ENCODE results near the gene MITF.

The MITF gene

DNA sequence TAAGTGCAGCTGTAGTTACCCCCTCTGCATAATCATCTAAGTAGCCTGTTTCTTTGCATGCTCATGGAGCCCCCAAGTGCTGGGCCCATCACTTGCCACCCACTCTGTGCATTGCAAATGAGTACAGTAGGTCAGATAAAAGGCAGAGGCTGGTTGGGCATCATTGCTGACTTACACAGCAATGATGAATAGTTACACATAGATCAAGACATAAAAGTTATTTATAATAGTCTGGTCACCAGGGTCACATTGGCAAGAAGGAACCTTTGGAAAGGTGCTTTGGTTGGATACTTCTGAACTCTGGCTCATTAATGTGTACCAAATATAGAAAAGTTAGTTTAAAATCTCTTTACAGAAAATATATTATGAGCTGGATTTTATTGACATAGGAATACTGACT, 111.6 kb downstream of the MITF start:
- no peak for TF ChIP-seq SPI1 (IDR thresholded peaks at IDR 0.05; ENCODE audit: low read depth, low read length)
- no peak for TF ChIP-seq POLR2A (IDR thresholded peaks at IDR 0.05; ENCODE audit: low read depth, low read length)
- TF ChIP-seq TAF1 (IDR thresholded peaks at IDR 0.05; ENCODE audit: low read depth, low read length), result no peak
- no peak for TF ChIP-seq POLR2AphosphoS5 (IDR thresholded peaks at IDR 0.05; ENCODE audit: low read depth, low read length)
- TF ChIP-seq PAX5 (IDR thresholded peaks at IDR 0.05; ENCODE audit: insufficient read depth, low read length, severe bottlenecking), result no peak
- no peak for TF ChIP-seq POU2F2 (IDR thresholded peaks at IDR 0.05; ENCODE audit: low read depth, low read length)
- DNase-seq (ENCODE audit: insufficient read length, low spot score), result no peak
- FAIRE-seq, result no peak

DNA sequence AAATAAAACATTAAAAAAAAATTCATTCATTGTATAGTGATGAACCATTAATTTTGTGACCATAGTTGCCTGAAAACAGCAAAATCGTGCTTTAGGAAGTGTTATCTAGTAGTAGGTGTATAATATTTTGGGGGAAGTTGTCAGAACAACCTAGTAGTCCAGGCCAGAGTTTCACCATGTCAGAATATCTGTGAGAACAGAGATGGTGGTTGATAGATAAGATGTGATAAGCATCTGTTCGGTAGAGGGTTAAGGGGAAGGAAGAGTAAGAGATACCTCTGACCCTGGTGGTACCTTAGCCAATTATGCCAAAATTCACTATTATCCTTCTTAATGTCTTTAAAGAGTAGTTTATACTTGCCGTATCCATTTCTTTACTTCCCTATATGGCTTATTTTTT, 113.8 kb downstream of the MITF start:
- DNase-seq (ENCODE audit: insufficient read length, low spot score) (no peak), FAIRE-seq (no peak)
- TF ChIP-seq SPI1 (IDR thresholded peaks at IDR 0.05; ENCODE audit: low read depth, low read length), result no peak
- TF ChIP-seq POU2F2 (IDR thresholded peaks at IDR 0.05; ENCODE audit: low read depth, low read length), result no peak
- TF ChIP-seq POLR2AphosphoS5 (IDR thresholded peaks at IDR 0.05; ENCODE audit: low read depth, low read length), result no peak
- no peak for TF ChIP-seq PAX5 (IDR thresholded peaks at IDR 0.05; ENCODE audit: insufficient read depth, low read length, severe bottlenecking)
- TF ChIP-seq TAF1 (IDR thresholded peaks at IDR 0.05; ENCODE audit: low read depth, low read length), result no peak
- TF ChIP-seq POLR2A (IDR thresholded peaks at IDR 0.05; ENCODE audit: low read depth, low read length), result no peak

DNA sequence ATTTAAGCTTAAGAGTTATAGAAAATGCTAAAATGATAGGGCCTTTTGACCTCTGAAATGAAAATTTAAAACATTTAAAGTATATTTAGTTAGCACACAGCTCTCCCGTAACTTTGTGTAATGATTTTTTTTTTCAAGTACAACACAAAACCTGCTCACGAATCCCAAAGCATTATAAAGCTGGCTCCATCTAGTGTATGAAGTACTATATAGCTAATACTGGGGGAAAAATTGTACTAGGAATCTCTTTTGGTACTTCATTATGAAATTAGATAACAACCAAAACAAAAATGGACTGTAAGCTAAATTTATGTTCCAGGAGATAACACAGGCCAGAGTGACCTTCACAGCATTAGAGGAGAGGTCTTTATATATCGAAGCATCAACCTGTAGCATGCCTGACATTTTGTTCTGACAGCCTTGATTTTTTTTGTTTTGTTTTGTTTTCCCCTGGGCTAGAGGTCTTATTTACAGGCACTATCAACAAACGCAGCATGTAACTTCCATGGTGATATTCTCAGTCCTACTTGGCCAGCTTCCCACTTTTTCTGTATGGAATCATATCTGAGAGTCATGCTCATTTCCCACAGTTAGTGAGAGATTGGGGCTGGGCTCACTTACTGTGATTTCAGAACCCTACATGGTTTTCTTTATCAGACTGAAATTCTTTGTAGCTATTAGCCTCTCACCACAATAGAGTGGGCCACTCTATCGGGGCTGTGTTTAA, 116.3 kb downstream of the MITF start:
- no peak for DNase-seq (ENCODE audit: insufficient read length, low spot score)
- no peak for FAIRE-seq
- TF ChIP-seq POLR2A (IDR thresholded peaks at IDR 0.05; ENCODE audit: low read depth, low read length) (no peak), POU2F2 (IDR thresholded peaks at IDR 0.05; ENCODE audit: low read depth, low read length) (no peak), POLR2AphosphoS5 (IDR thresholded peaks at IDR 0.05; ENCODE audit: low read depth, low read length) (no peak), PAX5 (IDR thresholded peaks at IDR 0.05; ENCODE audit: insufficient read depth, low read length, severe bottlenecking) (no peak), TAF1 (IDR thresholded peaks at IDR 0.05; ENCODE audit: low read depth, low read length) (no peak), SPI1 (IDR thresholded peaks at IDR 0.05; ENCODE audit: low read depth, low read length) (no peak)

DNA sequence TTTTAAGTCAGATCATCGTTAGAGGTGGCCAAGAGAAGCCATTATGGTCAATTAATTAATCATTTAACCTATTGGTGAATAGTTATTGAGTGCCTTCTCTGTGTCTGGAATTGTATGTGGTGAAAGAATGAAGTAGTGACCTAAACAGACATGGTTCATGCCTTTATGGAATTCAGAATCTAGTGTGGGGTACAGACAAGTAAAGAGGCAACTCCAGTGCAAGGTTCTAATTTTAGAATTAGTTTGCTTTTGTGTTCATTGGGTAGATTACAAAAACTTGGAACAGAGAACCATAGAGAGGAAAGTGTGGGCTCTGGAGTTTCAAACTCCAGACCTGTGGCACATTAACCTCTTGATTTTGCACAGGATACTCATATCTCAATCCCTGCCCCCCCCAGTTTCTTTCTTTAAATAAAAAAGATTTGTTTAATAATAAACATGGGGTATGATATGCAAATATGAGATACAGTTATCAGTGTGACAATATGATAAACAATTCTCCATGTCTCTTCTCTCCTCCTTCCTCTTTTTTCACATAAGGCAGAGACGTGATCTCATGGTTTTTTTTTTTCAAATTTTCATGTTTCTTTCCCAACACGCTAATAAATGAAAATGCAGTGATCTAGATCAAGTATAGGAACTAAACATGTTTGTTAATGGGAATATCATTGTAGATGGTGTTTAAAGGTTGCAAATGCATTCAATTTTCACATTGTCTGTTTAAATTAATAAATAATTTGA, 117.9 kb downstream of the MITF start:
- no peak for FAIRE-seq
- TF ChIP-seq PAX5 (IDR thresholded peaks at IDR 0.05; ENCODE audit: insufficient read depth, low read length, severe bottlenecking) (no peak), POU2F2 (IDR thresholded peaks at IDR 0.05; ENCODE audit: low read depth, low read length) (no peak), POLR2AphosphoS5 (IDR thresholded peaks at IDR 0.05; ENCODE audit: low read depth, low read length) (no peak)

DNA sequence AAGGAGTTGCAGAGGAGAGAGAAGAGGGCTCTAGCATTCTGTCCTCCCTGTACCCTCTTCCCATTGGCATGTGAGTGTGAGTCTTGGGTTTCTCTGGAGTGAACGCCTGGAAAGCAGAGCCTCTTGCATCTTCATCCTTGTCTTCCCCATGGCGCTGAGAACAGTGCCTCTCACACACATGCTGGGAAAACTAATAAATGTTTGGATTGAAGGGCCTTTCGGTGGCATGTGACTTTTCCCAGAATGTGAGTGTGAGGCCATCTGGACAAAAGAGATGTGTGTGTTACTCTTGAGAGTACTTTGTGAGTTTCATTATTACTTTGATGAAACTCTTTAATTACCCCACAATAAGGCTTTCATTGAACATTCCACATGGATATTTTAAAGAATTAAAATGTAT, 122.3 kb downstream of the MITF start:
- TF ChIP-seq POLR2A (IDR thresholded peaks at IDR 0.05; ENCODE audit: low read depth, low read length) (no peak), POLR2AphosphoS5 (IDR thresholded peaks at IDR 0.05; ENCODE audit: low read depth, low read length) (no peak), TAF1 (IDR thresholded peaks at IDR 0.05; ENCODE audit: low read depth, low read length) (no peak), SPI1 (IDR thresholded peaks at IDR 0.05; ENCODE audit: low read depth, low read length) (no peak), PAX5 (IDR thresholded peaks at IDR 0.05; ENCODE audit: insufficient read depth, low read length, severe bottlenecking) (no peak), POU2F2 (IDR thresholded peaks at IDR 0.05; ENCODE audit: low read depth, low read length) (no peak)
- DNase-seq (ENCODE audit: insufficient read length, low spot score), result no peak
- no peak for FAIRE-seq

More for the DNA sequence above, 117.9 kb downstream of the MITF start:
- no peak for DNase-seq (ENCODE audit: insufficient read length, low spot score)

DNA sequence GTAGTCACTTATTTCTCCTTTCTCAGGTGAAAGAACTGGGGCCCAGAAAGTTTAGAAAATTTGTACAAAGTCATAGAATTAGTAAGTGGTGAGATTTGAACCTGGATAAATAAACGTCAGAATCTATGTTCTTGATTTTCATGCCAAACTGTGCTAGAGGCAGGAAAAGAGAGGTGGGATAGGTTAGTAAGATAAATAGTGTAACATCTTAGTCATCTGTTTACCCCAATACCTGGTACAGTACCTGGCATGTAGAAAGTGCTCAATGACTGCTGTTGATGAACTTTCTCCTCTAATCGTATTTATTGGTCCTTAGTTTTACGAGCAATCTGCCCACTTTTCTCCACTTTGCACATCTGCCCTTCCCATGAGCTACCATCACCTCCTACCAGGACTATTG, 124.9 kb downstream of the MITF start:
- TF ChIP-seq POU2F2 (IDR thresholded peaks at IDR 0.05; ENCODE audit: low read depth, low read length), result no peak
- TF ChIP-seq PAX5 (IDR thresholded peaks at IDR 0.05; ENCODE audit: insufficient read depth, low read length, severe bottlenecking), result no peak
- TF ChIP-seq POLR2AphosphoS5 (IDR thresholded peaks at IDR 0.05; ENCODE audit: low read depth, low read length), result no peak
- no peak for TF ChIP-seq TAF1 (IDR thresholded peaks at IDR 0.05; ENCODE audit: low read depth, low read length)
- no peak for TF ChIP-seq POLR2A (IDR thresholded peaks at IDR 0.05; ENCODE audit: low read depth, low read length)
- TF ChIP-seq SPI1 (IDR thresholded peaks at IDR 0.05; ENCODE audit: low read depth, low read length), result no peak
- FAIRE-seq, result no peak

DNA sequence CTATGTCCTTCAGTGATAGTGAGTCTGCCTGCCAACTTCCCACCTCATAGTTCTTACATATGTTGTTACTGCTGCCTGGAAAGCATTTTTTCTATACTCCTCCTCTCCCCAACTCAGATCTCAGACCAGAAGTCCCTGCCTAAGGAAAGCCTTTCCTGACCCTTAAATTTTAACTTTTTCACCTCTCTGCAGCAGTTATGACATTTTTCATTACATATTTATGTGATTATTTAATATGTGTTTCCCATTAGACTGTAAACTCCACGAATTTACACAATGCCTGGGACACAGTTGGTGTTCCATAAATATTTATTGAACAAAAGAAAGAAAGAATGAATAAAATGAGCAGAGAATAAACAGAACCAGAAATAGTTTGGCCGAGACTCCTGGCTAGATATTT, 125.5 kb downstream of the MITF start:
- no peak for FAIRE-seq
- DNase-seq (ENCODE audit: insufficient read length, low spot score), result no peak
- TF ChIP-seq POLR2AphosphoS5 (IDR thresholded peaks at IDR 0.05; ENCODE audit: low read depth, low read length), result no peak
- TF ChIP-seq POLR2A (IDR thresholded peaks at IDR 0.05; ENCODE audit: low read depth, low read length), result no peak
- no peak for TF ChIP-seq SPI1 (IDR thresholded peaks at IDR 0.05; ENCODE audit: low read depth, low read length)
- no peak for TF ChIP-seq TAF1 (IDR thresholded peaks at IDR 0.05; ENCODE audit: low read depth, low read length)
- TF ChIP-seq POU2F2 (IDR thresholded peaks at IDR 0.05; ENCODE audit: low read depth, low read length), result no peak
- no peak for TF ChIP-seq PAX5 (IDR thresholded peaks at IDR 0.05; ENCODE audit: insufficient read depth, low read length, severe bottlenecking)

More for the DNA sequence above, 124.9 kb downstream of the MITF start:
- DNase-seq (ENCODE audit: insufficient read length, low spot score), result no peak

DNA sequence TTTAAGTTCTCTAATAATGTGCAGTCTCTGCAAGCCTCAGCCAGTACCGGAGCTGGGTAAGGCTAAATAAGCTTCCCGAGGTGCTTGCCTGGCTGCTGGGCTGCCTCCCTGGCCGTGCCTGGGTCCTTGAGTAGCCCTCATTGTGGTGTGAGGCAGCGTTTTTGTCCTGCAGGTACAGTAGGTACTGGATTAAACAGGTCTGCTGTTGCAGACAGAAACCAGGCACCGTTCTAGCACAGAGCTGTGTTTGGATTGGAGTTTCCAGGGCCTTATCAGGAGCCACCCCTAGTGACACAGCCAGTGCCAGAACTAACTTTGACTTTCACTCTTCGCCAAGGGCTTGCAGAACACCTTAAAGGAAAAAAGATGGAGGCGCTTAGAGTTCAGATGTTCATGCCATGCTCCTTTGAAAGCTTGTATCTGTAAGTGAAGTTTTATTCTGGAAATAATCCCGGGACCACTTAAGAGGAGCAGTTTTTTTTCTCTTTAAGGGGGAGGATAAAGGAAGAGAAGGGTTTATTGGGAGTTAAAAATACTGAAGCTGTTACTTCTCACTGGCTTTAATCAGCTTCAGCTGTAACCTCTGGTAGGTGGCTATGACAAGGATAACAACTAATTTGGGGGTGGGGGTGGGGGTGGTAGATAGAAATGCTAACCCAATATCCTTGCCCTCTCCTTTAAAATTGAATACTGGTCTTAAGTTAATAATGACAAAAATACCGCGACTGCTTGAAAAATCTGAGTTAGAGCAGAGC, 126.8 kb downstream of the MITF start:
- no peak for TF ChIP-seq TAF1 (IDR thresholded peaks at IDR 0.05; ENCODE audit: low read depth, low read length)
- TF ChIP-seq SPI1 (IDR thresholded peaks at IDR 0.05; ENCODE audit: low read depth, low read length), result no peak
- TF ChIP-seq POLR2AphosphoS5 (IDR thresholded peaks at IDR 0.05; ENCODE audit: low read depth, low read length), result no peak
- TF ChIP-seq PAX5 (IDR thresholded peaks at IDR 0.05; ENCODE audit: insufficient read depth, low read length, severe bottlenecking), result no peak
- no peak for TF ChIP-seq POU2F2 (IDR thresholded peaks at IDR 0.05; ENCODE audit: low read depth, low read length)
- DNase-seq (ENCODE audit: insufficient read length, low spot score), result no peak

More for the DNA sequence above, 126.8 kb downstream of the MITF start:
- FAIRE-seq, result no peak

Measured in GM12891 (cell line).